Suprapubic skin (tissue), 4 donors: Measurements from ENCODE around the gene CC2D1A. TPM values are rescaled to one million over a fixed set of nuclear protein-coding genes. Genes with fewer than 3 reads are reported as not detected.
A peak's percentile ranks its signal among the peaks of the same experiment; 100 is the strongest.

Experiments
- DNase-seq, 2 donors: peaks; one replicate each; pipeline ENCODE4 v3.0.0-alpha.2; 2019; ENCODE audit warnings: low spot score in 2 of 2
- H3K27ac ChIP-seq: fragments of 200-600 bp; sonication (generic); one replicate; pipeline ENCODE4 v1.5.1; 2019
- H3K27me3 ChIP-seq: fragments of 200-600 bp; sonication (generic); one replicate; pipeline ENCODE4 v1.5.1; 2019
- H3K36me3 ChIP-seq: fragments of 200-600 bp; sonication (generic); one replicate; pipeline ENCODE4 v1.5.1; 2019
- H3K4me1 ChIP-seq: fragments of 200-600 bp; sonication (generic); one replicate; pipeline ENCODE4 v1.5.1; 2019
- H3K4me3 ChIP-seq: fragments of 200-600 bp; sonication (generic); one replicate; pipeline ENCODE4 v1.5.1; 2019; ENCODE audit warnings: mild to moderate bottlenecking
- H3K9me3 ChIP-seq: fragments of 200-600 bp; sonication (generic); one replicate; pipeline ENCODE4 v1.5.1; 2019
- CTCF ChIP-seq, 2 donors: fragments of 200-600 bp in 1 of 2; fragments of 450-650 bp in 1 of 2; sonication (generic) in 1 of 2; IDR thresholded peaks; one replicate each; pipeline ENCODE4 v1.5.1; 2016 to 2019; ENCODE audit warnings: antibody characterized with exemption in 2 of 2, mild to moderate bottlenecking in 1 of 2, moderate library complexity in 1 of 2
- EP300 ChIP-seq: sonication (generic); formaldehyde crosslinking; IDR thresholded peaks from one replicate; pipeline ENCODE4 v1.6.1; 2017; ENCODE audit warnings: antibody characterized with exemption
- POLR2A ChIP-seq, 2 donors: fragments of 450-650 bp; IDR thresholded peaks; one replicate each; pipeline ENCODE4 v1.6.1; 2017; ENCODE audit warnings: antibody characterized with exemption in 2 of 2, mild to moderate bottlenecking in 2 of 2, moderate library complexity in 2 of 2
- POLR2AphosphoS5 ChIP-seq, 3 donors: sonication (generic); formaldehyde crosslinking; IDR thresholded peaks; one replicate each; pipeline ENCODE4 v1.6.1; 2017; ENCODE audit warnings: antibody characterized with exemption in 3 of 3
- WGBS: methylation state at CpG from one replicate; pipeline ENCODE4 v1.1.5; 2018; 5-methylcytosine and 5-hydroxymethylcytosine counted together
- total RNA-seq, 4 donors: library from RNA; depleted of rRNA; stranded (reverse); fragments of >200 nt; gene quantifications; one replicate each; pipeline ENCODE4 v1.1.0, GENCODE V29; 2016

Gene CC2D1A
- total RNA-seq, 4 donors from 2014 or later = 48.0 to 94.9 (median 66.7) TPM

GRCh38 chr19:13938301-13939064 lies 32.5 kb downstream of the CC2D1A start, which contains the start of gene PODNL1:
TSS of gene PODNL1 (minus strand) at chr19:13938417. CDS start at chr19:13938181, 236 bp downstream.
- Histone ChIP-seq H3K4me1 (peaks cover 15% of the 10 kb centered on the region), H3K27ac (no peak within 1 kb of the TSS), H3K4me3 (peak within 1 kb of the TSS; percentile 33), H3K27me3 (peaks cover 9% of the 10 kb centered on the region), H3K9me3 (no peaks in the 10 kb centered on the region), H3K36me3 (no peaks in the 10 kb centered on the region)
- 0% methylated on average over 1 of the region's 21 CpGs for WGBS
- DNase-seq = no peak
- TF ChIP-seq EP300 = no peak
- TF ChIP-seq CTCF (IDR thresholded peaks at IDR 0.05) = no peak
- TF ChIP-seq POLR2AphosphoS5 (IDR thresholded peaks at IDR 0.05) = no peak
- TF ChIP-seq POLR2A (IDR thresholded peaks at IDR 0.05) = no peak

GRCh38 chr19:13942023-13942684 lies 36.2 kb downstream of the CC2D1A start:
- TF ChIP-seq CTCF (IDR thresholded peaks at IDR 0.05) (no peak), POLR2A (IDR thresholded peaks at IDR 0.05) (no peak), EP300 (no peak), POLR2AphosphoS5 (IDR thresholded peaks at IDR 0.05) (no peak)
- H3K9me3 ChIP-seq = no peaks in the 10 kb centered on the region
- no peak overlapping the region for H3K4me3 ChIP-seq
- H3K36me3 ChIP-seq = no peaks in the 10 kb centered on the region
- 100% methylated on average over 1 of the region's 1 CpG for WGBS
- H3K27ac ChIP-seq = no peak overlapping the region
- peaks cover 15% of the 10 kb centered on the region for H3K4me1 ChIP-seq
- peaks cover 9% of the 10 kb centered on the region for H3K27me3 ChIP-seq
- DNase-seq = no peak

- Histone ChIP-seq H3K27ac (no peak overlapping the region), H3K4me1 (no peaks in the 10 kb centered on the region), H3K27me3 (no peaks in the 10 kb centered on the region), H3K36me3 (no peaks in the 10 kb centered on the region), H3K4me3 (no peak overlapping the region), H3K9me3 (no peaks in the 10 kb centered on the region)
- no peak for DNase-seq
- no peak for TF ChIP-seq EP300
- TF ChIP-seq POLR2A (IDR thresholded peaks at IDR 0.05) = no peak
- no peak for TF ChIP-seq CTCF (IDR thresholded peaks at IDR 0.05)
- no peak for TF ChIP-seq POLR2AphosphoS5 (IDR thresholded peaks at IDR 0.05)
- WGBS = 79% methylated on average over 4 of the region's 4 CpGs
Measured at GRCh38 chr19:13946414-13946813, 40.4 kb downstream of the CC2D1A start.

GRCh38 chr19:13951043-13951442 lies 45.0 kb downstream of the CC2D1A start:
- Histone ChIP-seq H3K36me3 (peaks cover 13% of the 10 kb centered on the region), H3K9me3 (no peaks in the 10 kb centered on the region), H3K4me3 (no peak overlapping the region), H3K27ac (no peak overlapping the region), H3K4me1 (peaks cover 22% of the 10 kb centered on the region), H3K27me3 (no peaks in the 10 kb centered on the region)
- 91% methylated on average over 2 of the region's 2 CpGs for WGBS
- no peak for TF ChIP-seq POLR2A (IDR thresholded peaks at IDR 0.05)
- no peak for TF ChIP-seq CTCF (IDR thresholded peaks at IDR 0.05)
- TF ChIP-seq POLR2AphosphoS5 (IDR thresholded peaks at IDR 0.05) = no peak
- no peak for TF ChIP-seq EP300
- no peak for DNase-seq

GRCh38 chr19:13951799-13952153 lies 45.8 kb downstream of the CC2D1A start:
- Histone ChIP-seq H3K36me3 (peaks cover 21% of the 10 kb centered on the region), H3K4me3 (peak overlapping the region; percentile 83), H3K27ac (no peak overlapping the region), H3K27me3 (no peaks in the 10 kb centered on the region), H3K4me1 (peaks cover 27% of the 10 kb centered on the region), H3K9me3 (no peaks in the 10 kb centered on the region)
- 6% methylated on average over 20 of the region's 20 CpGs for WGBS
- DNase-seq = no peak
- no peak for TF ChIP-seq POLR2AphosphoS5 (IDR thresholded peaks at IDR 0.05)
- no peak for TF ChIP-seq POLR2A (IDR thresholded peaks at IDR 0.05)
- TF ChIP-seq EP300 = no peak
- no peak for TF ChIP-seq CTCF (IDR thresholded peaks at IDR 0.05)
